HG03565 (cell line): ENCODE measurements around the gene TMPRSS2.

ENCODE experiments used
- ATAC-seq: cut with Tn5 transposase; IDR thresholded peaks from one replicate; pipeline ENCODE4 v1.9.1; 2021; ENCODE audit warnings: mild to moderate bottlenecking, moderate library complexity; ENCODE audit not compliant: unreplicated experiment

TMPRSS2 gene

DNA sequence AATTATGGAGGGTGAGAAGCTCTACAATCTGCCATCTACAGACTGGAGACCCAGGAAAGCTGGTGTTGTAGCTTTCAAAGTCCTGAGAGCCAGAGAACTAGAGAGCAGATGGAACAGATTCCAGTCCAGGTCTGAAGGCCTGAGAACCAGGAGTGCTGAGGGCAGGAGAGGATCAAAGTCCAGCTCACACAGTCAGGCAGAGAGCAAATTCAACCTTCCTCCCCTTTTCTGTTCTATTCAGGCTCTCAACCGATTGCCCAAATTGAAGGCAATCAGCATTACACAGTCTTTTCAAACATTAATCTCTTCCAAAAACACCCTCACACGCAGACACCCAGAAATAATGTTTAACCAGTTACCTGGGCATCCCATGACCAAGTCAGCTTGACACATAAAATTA lies 2.5 kb upstream of the TMPRSS2 start:
- no peak for ATAC-seq

- ATAC-seq, result no peak
Observed at GRCh38 chr21:41509733-41510132, 1.8 kb upstream of the TMPRSS2 start.

- no peak for ATAC-seq
Observed at GRCh38 chr21:41509145-41509496, 1.2 kb upstream of the TMPRSS2 start.

DNA sequence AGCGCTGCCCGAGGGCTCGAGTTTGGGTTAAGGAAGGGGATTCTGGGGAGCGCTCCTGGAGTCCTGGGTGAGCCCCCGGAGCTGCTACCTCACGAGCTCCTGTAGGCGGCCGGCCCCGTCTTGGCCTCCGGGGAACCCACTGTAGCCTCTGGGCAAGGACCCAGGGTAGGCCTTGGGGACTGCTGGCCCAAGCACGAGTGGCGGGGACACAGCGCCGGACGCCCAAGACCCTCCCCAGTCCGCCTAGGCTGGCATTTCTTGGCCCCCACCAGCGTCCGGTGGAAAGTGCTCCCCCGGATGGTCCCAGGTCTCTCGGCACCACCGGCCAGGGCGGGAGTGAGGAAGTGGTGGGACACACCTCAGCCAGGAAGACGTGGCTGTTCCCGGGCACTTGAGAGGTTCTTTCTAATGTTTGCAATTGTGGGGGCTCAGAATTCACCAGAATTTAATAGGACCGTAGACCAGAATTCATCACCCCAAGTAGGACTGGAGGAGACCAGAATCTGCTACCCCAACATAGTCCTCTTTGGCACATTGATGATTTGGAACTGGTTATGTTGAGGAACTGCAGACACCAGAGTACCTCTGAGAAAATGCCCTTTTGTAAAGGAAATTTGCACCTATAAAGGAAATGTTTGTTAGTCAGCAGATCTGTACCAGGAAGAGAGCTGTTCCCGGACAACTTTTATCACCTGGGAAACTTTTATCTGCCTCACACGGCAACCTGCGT lies 622 bp upstream of the TMPRSS2 start:
- no peak for ATAC-seq

GRCh38 chr21:41506611-41507520 lies 1.1 kb downstream of the TMPRSS2 start:
- no peak for ATAC-seq

DNA sequence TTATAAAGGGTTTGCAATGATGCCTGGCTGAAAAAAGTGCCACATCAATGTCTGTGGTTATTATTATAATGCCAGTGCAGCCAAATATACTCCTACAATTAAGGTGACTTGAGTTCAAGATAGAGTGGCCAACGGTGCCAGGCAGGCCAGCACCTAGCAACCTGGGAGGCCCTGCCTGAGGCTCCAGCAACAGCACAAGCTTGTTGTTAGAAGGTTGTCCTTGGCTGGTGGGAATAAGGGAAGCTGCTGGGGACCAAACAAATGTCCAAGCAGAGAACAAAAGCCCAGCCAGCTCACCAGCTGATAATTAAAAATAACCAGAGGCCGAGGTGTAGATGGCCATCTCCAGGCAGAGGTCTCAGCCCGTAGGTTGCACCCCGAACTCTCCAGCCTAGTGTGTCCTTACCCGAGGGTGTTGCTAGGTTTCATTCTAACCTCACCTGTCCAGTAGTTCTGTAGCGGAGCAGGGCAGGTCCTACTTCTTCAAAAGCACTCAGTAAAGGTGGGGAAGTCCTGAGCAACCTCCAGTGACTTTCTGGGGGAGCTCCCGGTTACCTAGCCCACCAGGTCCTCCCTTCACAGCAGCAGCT lies 1.9 kb downstream of the TMPRSS2 start:
- ATAC-seq, result no peak

- ATAC-seq, result no peak
Observed at GRCh38 chr21:41504030-41504429, 3.9 kb downstream of the TMPRSS2 start.

DNA sequence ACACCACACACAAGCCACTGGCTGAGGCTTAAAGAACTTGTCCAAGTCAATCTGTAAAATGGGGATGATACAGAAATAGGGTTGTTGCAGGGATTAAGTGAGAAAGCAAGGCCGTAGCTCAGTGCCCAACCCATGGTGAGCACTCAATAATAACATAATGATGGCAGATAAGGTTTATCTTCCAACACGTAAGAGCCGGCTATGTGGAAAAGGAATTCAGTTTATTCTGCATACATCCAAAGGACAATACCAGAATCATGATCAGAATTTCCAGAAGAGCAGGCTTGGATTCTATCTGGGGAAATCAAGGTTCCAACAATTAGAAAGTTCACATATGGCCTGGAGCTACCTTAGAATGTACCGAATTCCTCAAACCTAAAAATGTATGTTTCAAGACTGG lies 4.6 kb downstream of the TMPRSS2 start:
- no peak for ATAC-seq

DNA sequence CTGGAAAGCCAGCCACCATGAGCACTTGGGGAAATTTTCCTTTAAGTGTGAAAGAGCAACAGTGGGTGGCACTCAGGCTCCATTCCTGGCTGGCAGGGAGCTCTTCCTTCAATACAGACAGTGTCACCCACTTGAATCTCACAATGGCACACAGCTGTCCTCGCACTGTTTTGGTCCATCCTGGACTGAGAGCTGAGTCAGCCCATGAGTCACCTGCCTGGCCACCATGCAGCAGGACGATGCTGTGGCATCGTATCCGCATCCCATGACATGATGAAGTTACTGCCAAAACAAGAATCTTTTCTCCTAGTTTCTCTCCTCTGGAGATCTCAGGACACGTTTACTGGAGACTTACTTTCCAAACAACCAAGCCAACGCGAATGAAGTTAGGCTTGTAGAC lies 6.0 kb downstream of the TMPRSS2 start:
- no peak for ATAC-seq

DNA sequence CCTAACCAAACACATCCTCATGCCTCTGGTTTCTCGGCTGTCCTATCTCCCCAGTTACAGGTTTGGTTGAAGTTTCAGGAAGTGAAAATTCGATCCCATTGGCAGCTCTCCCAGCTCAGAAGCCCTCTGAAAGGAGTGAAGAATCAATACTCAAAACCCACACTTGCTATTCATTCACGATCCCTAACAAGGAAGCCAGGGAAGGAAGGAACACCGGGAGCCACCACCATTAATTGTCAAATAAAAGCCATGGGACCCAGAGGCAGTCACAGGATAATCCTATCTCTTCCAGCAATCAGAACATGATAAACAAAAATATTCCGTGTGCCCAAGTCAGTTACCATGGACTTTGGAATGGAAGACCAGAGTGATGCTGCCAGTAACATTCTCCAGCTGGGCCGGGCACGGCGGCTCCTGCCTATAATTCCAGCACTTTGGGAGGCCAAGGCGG lies 7.0 kb downstream of the TMPRSS2 start:
- no peak for ATAC-seq

- no peak for ATAC-seq
Observed at GRCh38 chr21:41500363-41500762, 7.6 kb downstream of the TMPRSS2 start.

- no peak for ATAC-seq
Observed at GRCh38 chr21:41499920-41500319, 8.0 kb downstream of the TMPRSS2 start.

DNA sequence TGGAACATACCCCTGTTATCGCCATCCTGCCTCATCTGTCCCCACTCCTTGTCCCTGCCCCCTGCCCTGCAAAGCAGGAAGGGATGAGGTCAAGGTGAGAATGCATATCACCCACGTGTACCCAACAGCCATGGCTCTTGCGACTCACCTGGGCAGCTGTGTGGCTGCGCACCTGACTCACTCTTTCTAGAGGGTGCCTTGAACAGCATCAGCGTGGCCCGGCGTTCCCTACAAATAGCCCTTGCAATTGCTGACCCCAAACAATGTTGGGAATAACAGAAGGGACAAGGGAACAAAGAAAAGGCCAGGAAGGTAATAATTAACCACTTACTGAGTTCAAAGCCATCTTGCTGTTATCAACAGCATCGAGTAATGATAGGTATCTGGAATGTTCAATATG lies 10.2 kb downstream of the TMPRSS2 start:
- no peak for ATAC-seq

- ATAC-seq, result no peak
Observed at GRCh38 chr21:41497008-41497407, 10.9 kb downstream of the TMPRSS2 start.

DNA sequence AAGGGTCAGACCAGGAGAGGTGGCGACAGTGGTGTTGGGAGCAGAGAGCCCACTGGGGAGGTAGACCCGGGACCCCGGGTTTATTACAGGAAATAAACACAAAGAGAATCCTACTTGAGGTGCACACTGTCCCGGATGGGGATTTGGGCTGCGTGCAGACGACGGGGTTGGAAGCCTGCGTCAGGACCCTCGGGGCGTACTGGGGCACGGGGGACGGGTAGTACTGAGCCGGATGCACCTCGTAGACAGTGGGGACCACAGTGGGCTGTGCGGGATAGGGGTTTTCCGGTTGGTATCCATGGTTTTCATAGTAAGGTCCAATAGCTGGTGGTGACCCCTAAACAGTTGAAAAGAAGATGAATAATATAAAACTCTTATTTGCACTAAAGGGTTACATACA lies 13.7 kb downstream of the TMPRSS2 start:
- ATAC-seq, result no peak

- no peak for ATAC-seq
Observed at GRCh38 chr21:41491412-41491811, 16.5 kb downstream of the TMPRSS2 start.

DNA sequence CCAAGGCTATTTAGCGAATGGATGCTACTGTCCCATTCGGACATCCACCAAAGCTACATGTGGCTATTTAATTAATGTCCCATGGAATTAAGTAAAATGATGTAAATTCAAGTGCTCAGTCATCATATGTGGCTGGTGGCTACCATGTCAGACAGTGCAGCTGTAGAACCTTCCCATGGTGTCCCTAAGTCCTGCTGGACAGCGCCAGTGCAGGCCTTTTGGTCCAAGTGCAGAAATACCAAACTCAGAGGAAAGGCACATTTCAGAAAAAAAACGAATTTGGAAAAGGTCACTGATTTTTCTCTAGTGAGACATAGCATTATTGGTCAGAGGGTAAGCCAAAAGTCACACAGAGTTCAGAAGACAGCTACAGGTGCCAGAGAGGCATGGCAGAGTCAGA lies 17.6 kb downstream of the TMPRSS2 start:
- ATAC-seq, result no peak

DNA sequence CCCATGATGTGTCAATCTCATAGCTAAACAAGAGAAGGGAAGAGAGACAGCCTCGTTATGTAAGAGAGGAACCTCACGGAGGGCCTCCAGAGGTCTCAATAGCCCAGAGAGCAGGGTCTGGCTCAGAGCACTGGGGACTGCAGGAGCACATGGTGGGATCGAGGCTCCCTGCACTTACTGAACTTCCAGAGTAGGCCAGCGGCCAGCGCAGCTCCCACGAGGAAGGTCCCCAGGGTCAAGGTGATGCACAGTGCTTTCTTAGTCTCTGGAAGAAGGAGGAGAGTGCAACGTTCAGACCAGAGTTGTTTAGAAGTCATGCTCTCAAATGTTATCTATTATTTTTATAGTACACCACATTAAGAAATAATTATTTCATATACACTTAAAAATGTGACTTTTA lies 18.6 kb downstream of the TMPRSS2 start:
- no peak for ATAC-seq

DNA sequence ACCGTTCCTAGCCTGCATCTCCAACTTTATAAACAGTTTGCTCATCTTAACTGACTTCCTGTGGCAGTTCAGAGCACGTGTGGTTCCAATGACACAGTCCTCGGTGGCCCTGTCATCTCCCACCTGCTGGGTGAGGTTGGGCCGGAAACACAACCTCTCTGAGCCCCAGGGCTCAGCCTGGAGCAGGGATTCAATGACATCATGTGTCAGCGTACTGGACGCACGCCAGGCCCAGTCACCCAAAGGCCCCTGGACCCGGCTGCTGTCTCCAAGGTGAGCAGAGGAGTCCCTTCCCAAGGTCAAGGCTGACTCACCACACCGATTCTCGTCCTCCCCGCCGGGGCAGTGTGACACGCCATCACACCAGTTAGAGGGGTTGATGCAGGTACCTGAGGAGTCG lies 19.9 kb downstream of the TMPRSS2 start:
- ATAC-seq, result no peak

DNA sequence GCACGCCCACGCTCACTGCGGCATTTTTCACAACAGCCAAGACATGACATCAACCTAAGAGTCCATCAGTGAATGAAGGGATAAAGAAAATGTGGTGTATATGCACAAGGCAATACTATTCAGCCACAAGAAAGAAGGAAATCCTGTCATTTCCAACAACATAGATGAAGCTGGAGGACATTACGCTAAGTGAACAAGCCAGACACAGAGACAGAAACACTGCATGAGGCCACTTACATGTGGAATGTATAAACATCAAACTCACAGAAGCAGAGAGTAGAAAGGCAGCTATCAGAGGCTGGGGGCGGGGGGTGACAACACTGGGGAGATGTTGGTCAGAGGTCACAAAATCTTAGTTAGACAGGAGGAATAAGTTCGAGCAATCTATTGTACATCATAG lies 20.9 kb downstream of the TMPRSS2 start:
- no peak for ATAC-seq

DNA sequence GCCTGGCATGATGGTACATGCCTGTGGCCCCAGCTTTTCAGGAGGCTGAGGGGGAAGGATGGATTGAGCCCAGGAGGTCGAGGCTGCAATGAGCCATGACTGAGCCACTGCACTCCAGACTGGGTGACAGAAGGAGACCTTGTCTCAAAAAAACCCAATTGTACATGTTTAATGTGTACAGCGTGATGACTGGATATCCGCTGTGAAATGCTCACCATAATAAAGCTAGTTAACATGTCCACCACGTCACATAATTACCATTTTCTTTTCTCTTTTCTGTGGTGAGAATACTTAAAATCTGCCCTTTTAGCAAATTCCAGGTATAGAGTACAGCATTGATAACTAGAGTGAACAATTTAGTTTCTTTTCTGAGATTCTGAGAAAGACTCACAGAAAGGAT lies 24.0 kb downstream of the TMPRSS2 start:
- ATAC-seq, result no peak

GRCh38 chr21:41483415-41483814 lies 24.5 kb downstream of the TMPRSS2 start:
- ATAC-seq, result no peak
